ENCODE data around the gene HIRA.

Gene HIRA

DNA sequence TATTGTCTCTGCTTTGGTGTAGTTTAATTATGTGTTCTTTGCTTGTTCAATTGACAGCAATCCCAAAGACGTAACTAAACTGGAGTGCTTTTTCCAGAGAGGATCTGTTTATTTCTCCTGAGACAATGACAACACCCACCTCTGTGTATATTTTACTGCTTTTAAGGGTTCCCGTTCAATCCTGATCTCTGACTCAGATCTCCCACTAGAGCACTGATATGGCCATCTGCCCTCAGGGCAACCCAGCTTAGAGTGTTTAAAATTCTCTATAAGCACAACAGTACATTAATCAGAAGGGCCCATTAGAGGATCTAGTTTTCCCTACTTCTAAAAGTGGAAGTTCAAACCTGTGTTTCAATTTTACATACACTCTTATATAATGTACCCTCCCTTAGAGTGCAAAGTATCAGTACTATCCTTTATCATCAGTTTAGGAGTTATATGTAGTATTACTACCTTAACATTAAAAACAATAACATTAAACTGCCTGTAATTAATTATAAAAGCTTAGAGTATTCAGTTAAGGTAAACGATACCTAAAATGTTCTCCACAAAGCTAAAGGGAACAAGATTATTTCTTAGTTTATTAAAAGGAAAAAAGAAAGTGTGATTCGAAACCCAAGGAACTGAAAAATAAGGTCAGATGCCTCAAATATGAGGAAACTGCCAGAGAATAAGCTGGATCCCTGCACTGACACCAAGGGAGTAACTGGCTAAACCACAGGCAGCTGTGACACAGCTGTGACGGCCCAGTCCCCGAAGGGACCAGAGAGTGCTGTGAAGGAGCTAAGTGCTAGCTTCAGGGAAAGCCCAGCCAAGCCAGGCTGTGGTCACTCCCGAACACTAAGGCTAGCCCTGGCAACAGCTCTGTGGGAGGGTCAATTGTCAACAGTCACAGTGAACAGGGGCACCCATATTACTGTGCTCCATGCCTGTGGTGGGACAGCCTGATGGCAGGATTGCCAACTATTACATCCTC, 32.2 kb upstream of the HIRA start:
- no peaks in the 10 kb centered on the region for H3K4me1 ChIP-seq (ENCODE audit: control insufficient read depth in 1 of 2, insufficient read depth in 2 of 2, low read length in 2 of 2)
- no peak overlapping the region for H3K4me3 ChIP-seq (ENCODE audit: low read depth in 1 of 2, low read length in 2 of 2)
- peaks cover 24 to 78% of the 10 kb centered on the region in 2 donors for H3K36me3 ChIP-seq (ENCODE audit: control insufficient read depth in 1 of 2, insufficient read depth in 2 of 2, low read length in 2 of 2)

GRCh38 chr22:19463008-19463407, 31.5 kb upstream of the HIRA start:
- Histone ChIP-seq H3K27ac (ENCODE audit: low read depth, low read length) (no peak overlapping the region), H3K4me1 (ENCODE audit: control insufficient read depth in 1 of 2, insufficient read depth in 2 of 2, low read length in 2 of 2) (no peaks in the 10 kb centered on the region), H3K9me3 (ENCODE audit: control insufficient read depth in 1 of 2, low read length in 2 of 2) (no peaks in the 10 kb centered on the region), H3K4me3 (ENCODE audit: low read depth in 1 of 2, low read length in 2 of 2) (no peak overlapping the region), H3K27me3 (ENCODE audit: control insufficient read depth in 1 of 2, insufficient read depth in 2 of 2, low read length in 2 of 2) (no peaks in the 10 kb centered on the region), H3K36me3 (ENCODE audit: control insufficient read depth in 1 of 2, insufficient read depth in 2 of 2, low read length in 2 of 2) (peaks cover 22 to 75% of the 10 kb centered on the region in 2 donors), H3K9ac (ENCODE audit: low read depth in 1 of 2, low read length in 2 of 2) (no peak overlapping the region)

More for the DNA sequence above, 32.2 kb upstream of the HIRA start:
- no peaks in the 10 kb centered on the region for H3K9me3 ChIP-seq (ENCODE audit: control insufficient read depth in 1 of 2, low read length in 2 of 2)
- H3K27ac ChIP-seq (ENCODE audit: low read depth, low read length) = no peak overlapping the region
- no peak overlapping the region for H3K9ac ChIP-seq (ENCODE audit: low read depth in 1 of 2, low read length in 2 of 2)
- H3K27me3 ChIP-seq (ENCODE audit: control insufficient read depth in 1 of 2, insufficient read depth in 2 of 2, low read length in 2 of 2) = no peaks in the 10 kb centered on the region

GRCh38 chr22:19461506-19461905, 30.0 kb upstream of the HIRA start:
- H3K9me3 ChIP-seq (ENCODE audit: control insufficient read depth in 1 of 2, low read length in 2 of 2) = no peaks in the 10 kb centered on the region
- no peaks in the 10 kb centered on the region for H3K4me1 ChIP-seq (ENCODE audit: control insufficient read depth in 1 of 2, insufficient read depth in 2 of 2, low read length in 2 of 2)
- no peak overlapping the region for H3K9ac ChIP-seq (ENCODE audit: low read depth in 1 of 2, low read length in 2 of 2)
- H3K27me3 ChIP-seq (ENCODE audit: control insufficient read depth in 1 of 2, insufficient read depth in 2 of 2, low read length in 2 of 2) = no peaks in the 10 kb centered on the region
- H3K4me3 ChIP-seq (ENCODE audit: low read depth in 1 of 2, low read length in 2 of 2) = no peak overlapping the region
- H3K27ac ChIP-seq (ENCODE audit: low read depth, low read length) = no peak overlapping the region
- H3K36me3 ChIP-seq (ENCODE audit: control insufficient read depth in 1 of 2, insufficient read depth in 2 of 2, low read length in 2 of 2) = peaks cover 20 to 74% of the 10 kb centered on the region in 2 donors

GRCh38 chr22:19460036-19460435, 28.5 kb upstream of the HIRA start:
- Histone ChIP-seq H3K9me3 (ENCODE audit: control insufficient read depth in 1 of 2, low read length in 2 of 2) (no peaks in the 10 kb centered on the region), H3K4me3 (ENCODE audit: low read depth in 1 of 2, low read length in 2 of 2) (no peak overlapping the region), H3K27ac (ENCODE audit: low read depth, low read length) (no peak overlapping the region), H3K36me3 (ENCODE audit: control insufficient read depth in 1 of 2, insufficient read depth in 2 of 2, low read length in 2 of 2) (peaks cover 31 to 76% of the 10 kb centered on the region in 2 donors), H3K27me3 (ENCODE audit: control insufficient read depth in 1 of 2, insufficient read depth in 2 of 2, low read length in 2 of 2) (no peaks in the 10 kb centered on the region), H3K4me1 (ENCODE audit: control insufficient read depth in 1 of 2, insufficient read depth in 2 of 2, low read length in 2 of 2) (no peaks in the 10 kb centered on the region), H3K9ac (ENCODE audit: low read depth in 1 of 2, low read length in 2 of 2) (no peak overlapping the region)

DNA sequence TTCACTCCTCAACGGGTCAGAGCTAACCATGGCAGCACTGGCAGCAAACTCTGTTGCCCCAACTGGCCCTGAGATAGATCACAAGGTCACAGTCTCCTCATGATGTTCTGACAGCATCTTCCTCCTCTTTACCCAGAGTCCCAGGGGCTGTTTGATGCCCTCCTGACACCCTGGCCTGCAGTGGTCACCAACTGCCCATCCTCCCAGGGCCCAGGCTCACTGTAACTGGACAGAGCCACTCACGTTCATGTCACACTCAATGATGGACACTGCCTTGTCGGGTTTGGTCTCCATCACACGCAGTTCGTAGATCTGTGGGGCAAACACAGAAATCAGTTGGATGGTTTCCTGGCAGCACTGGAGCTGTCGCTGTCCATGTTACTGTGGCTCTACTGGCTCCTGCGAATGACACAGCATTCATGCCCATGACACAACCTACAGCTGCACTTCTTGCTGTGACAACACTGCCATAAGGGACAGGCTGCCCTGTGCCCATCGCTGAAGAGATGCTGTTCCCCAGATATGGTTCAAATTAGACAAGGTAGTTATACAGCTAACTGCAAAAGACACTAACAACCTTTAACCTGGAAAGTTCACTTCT, 26.4 kb upstream of the HIRA start:
- H3K27me3 ChIP-seq (ENCODE audit: control insufficient read depth in 1 of 2, insufficient read depth in 2 of 2, low read length in 2 of 2) = no peaks in the 10 kb centered on the region
- no peak overlapping the region for H3K9ac ChIP-seq (ENCODE audit: low read depth in 1 of 2, low read length in 2 of 2)
- no peak overlapping the region for H3K4me3 ChIP-seq (ENCODE audit: low read depth in 1 of 2, low read length in 2 of 2)
- H3K9me3 ChIP-seq (ENCODE audit: control insufficient read depth in 1 of 2, low read length in 2 of 2) = no peaks in the 10 kb centered on the region
- no peak overlapping the region for H3K27ac ChIP-seq (ENCODE audit: low read depth, low read length)
- no peaks in the 10 kb centered on the region for H3K4me1 ChIP-seq (ENCODE audit: control insufficient read depth in 1 of 2, insufficient read depth in 2 of 2, low read length in 2 of 2)
- H3K36me3 ChIP-seq (ENCODE audit: control insufficient read depth in 1 of 2, insufficient read depth in 2 of 2, low read length in 2 of 2) = peaks cover 37 to 80% of the 10 kb centered on the region in 2 donors

DNA sequence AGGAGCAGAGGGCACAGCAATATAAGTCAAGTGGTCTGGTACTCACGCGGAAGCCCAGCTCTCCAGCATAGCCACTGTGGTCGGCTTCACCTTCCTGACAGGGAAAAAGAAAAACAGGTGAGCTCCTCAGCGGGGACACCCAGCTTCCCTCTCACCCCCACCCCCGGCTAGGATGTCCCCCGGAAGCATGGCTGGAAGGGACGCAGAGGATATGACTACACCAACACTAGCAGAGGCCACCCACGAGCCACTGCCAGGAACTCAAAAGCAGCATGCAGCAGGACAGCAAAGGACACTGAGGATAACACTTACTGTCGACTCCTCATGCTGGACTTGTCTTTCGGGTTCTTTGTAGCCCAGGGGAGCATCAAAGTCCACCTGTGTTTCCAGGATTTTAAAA, 25.0 kb upstream of the HIRA start:
- H3K4me3 ChIP-seq (ENCODE audit: low read depth in 1 of 2, low read length in 2 of 2) = no peak overlapping the region
- H3K27me3 ChIP-seq (ENCODE audit: control insufficient read depth in 1 of 2, insufficient read depth in 2 of 2, low read length in 2 of 2) = no peaks in the 10 kb centered on the region
- no peaks in the 10 kb centered on the region for H3K4me1 ChIP-seq (ENCODE audit: control insufficient read depth in 1 of 2, insufficient read depth in 2 of 2, low read length in 2 of 2)
- H3K27ac ChIP-seq (ENCODE audit: low read depth, low read length) = no peak overlapping the region
- H3K9ac ChIP-seq (ENCODE audit: low read depth in 1 of 2, low read length in 2 of 2) = no peak overlapping the region
- peaks cover 41 to 87% of the 10 kb centered on the region in 2 donors for H3K36me3 ChIP-seq (ENCODE audit: control insufficient read depth in 1 of 2, insufficient read depth in 2 of 2, low read length in 2 of 2)
- no peaks in the 10 kb centered on the region for H3K9me3 ChIP-seq (ENCODE audit: control insufficient read depth in 1 of 2, low read length in 2 of 2)

DNA sequence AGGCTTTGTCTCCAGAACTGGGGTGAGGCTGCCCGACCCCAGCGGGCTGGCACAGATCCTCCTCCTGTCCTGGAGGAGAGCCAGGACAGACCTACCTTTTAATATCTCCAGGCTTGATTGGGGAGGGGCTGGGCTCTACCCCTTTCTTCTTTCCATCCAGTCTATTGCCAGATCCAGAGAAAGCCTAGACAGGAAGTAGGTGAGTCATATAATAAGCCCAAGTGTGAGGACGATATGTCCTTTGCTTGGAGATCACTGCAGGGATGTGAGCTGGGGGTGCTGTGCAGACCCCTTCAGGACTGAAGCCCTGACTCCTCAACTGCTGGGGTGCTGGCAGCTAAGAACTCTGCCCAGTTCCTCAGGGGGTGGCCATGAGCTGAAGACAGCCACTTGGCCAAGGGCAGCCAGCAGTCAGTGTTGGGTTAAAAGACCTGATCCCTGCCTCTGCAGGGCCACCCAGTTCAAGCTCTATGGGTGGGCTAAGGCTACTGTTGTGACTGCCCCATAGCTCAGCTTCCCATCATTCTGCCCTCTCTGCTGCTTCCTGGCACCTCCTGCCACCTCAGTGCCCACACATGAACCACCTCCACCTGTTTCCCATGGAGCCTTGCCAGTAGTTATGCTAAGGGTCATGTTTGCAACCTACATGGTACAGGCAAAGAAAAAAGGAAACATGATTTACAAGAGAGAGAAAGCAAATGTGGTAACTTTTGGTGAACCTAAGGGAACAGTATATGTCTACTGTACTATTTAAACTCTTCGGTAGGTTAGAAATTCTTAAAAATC, 24.2 kb upstream of the HIRA start:
- Histone ChIP-seq H3K9me3 (ENCODE audit: control insufficient read depth in 1 of 2, low read length in 2 of 2) (no peaks in the 10 kb centered on the region), H3K9ac (ENCODE audit: low read depth in 1 of 2, low read length in 2 of 2) (no peak overlapping the region), H3K27ac (ENCODE audit: low read depth, low read length) (no peak overlapping the region), H3K36me3 (ENCODE audit: control insufficient read depth in 1 of 2, insufficient read depth in 2 of 2, low read length in 2 of 2) (peaks cover 47 to 81% of the 10 kb centered on the region in 2 donors), H3K27me3 (ENCODE audit: control insufficient read depth in 1 of 2, insufficient read depth in 2 of 2, low read length in 2 of 2) (no peaks in the 10 kb centered on the region), H3K4me1 (ENCODE audit: control insufficient read depth in 1 of 2, insufficient read depth in 2 of 2, low read length in 2 of 2) (no peaks in the 10 kb centered on the region), H3K4me3 (ENCODE audit: low read depth in 1 of 2, low read length in 2 of 2) (no peak overlapping the region)

DNA sequence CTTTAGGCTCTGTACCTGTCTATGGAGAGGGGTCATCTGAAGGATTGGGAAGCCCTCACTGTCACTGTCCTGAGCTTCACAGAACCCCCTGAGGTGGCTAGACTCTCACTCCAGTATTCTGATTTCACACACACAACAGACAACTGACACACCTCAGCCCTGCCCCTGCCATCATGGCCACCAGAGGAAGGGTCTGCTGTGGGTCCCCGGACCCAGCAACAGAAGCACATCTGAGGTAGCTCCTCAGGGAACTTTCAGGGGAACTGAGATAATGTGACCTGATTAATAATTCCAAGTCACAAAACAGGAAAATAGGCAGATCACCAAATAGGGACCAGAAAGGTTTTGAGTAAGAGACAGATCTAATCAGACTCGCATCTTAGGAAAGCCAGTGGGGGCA, 23.5 kb upstream of the HIRA start:
- H3K36me3 ChIP-seq (ENCODE audit: control insufficient read depth in 1 of 2, insufficient read depth in 2 of 2, low read length in 2 of 2) = peaks cover 50 to 73% of the 10 kb centered on the region in 2 donors
- H3K27me3 ChIP-seq (ENCODE audit: control insufficient read depth in 1 of 2, insufficient read depth in 2 of 2, low read length in 2 of 2) = no peaks in the 10 kb centered on the region
- no peak overlapping the region for H3K9ac ChIP-seq (ENCODE audit: low read depth in 1 of 2, low read length in 2 of 2)
- H3K9me3 ChIP-seq (ENCODE audit: control insufficient read depth in 1 of 2, low read length in 2 of 2) = no peaks in the 10 kb centered on the region
- no peaks in the 10 kb centered on the region for H3K4me1 ChIP-seq (ENCODE audit: control insufficient read depth in 1 of 2, insufficient read depth in 2 of 2, low read length in 2 of 2)
- no peak overlapping the region for H3K4me3 ChIP-seq (ENCODE audit: low read depth in 1 of 2, low read length in 2 of 2)
- no peak overlapping the region for H3K27ac ChIP-seq (ENCODE audit: low read depth, low read length)

- Histone ChIP-seq H3K4me1 (ENCODE audit: control insufficient read depth in 1 of 2, insufficient read depth in 2 of 2, low read length in 2 of 2) (no peaks in the 10 kb centered on the region), H3K9ac (ENCODE audit: low read depth in 1 of 2, low read length in 2 of 2) (no peak overlapping the region), H3K36me3 (ENCODE audit: control insufficient read depth in 1 of 2, insufficient read depth in 2 of 2, low read length in 2 of 2) (peaks cover 50 to 71% of the 10 kb centered on the region in 2 donors), H3K4me3 (ENCODE audit: low read depth in 1 of 2, low read length in 2 of 2) (no peak overlapping the region), H3K27ac (ENCODE audit: low read depth, low read length) (no peak overlapping the region), H3K9me3 (ENCODE audit: control insufficient read depth in 1 of 2, low read length in 2 of 2) (no peaks in the 10 kb centered on the region), H3K27me3 (ENCODE audit: control insufficient read depth in 1 of 2, insufficient read depth in 2 of 2, low read length in 2 of 2) (no peaks in the 10 kb centered on the region)
These were observed 22.6 kb upstream of the HIRA start for GRCh38 chr22:19454156-19454555.

DNA sequence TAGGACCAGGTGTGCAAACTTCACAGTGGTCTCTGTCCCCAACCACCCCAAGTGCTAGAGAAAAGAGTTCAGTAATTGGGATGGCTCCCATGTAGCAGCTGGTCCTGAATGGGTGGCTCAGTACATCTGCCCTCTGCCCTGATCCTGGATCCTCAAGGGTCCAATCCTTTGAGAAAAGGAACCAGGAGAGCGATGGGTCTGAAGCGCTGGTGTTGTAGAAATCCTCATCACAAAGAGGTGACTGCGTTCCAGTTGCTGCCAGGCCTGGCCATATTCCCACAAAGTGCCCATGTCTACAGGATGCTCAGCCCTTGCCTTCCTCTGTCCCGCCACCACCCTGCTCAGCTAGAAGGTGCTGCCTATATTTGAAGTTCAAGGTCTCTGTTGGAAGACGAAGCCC, 22.2 kb upstream of the HIRA start:
- no peak overlapping the region for H3K9ac ChIP-seq (ENCODE audit: low read depth in 1 of 2, low read length in 2 of 2)
- H3K4me3 ChIP-seq (ENCODE audit: low read depth in 1 of 2, low read length in 2 of 2) = no peak overlapping the region
- no peaks in the 10 kb centered on the region for H3K9me3 ChIP-seq (ENCODE audit: control insufficient read depth in 1 of 2, low read length in 2 of 2)
- peaks cover 2 to 3% of the 10 kb centered on the region in 2 donors for H3K4me1 ChIP-seq (ENCODE audit: control insufficient read depth in 1 of 2, insufficient read depth in 2 of 2, low read length in 2 of 2)
- no peak overlapping the region for H3K27ac ChIP-seq (ENCODE audit: low read depth, low read length)
- no peaks in the 10 kb centered on the region for H3K27me3 ChIP-seq (ENCODE audit: control insufficient read depth in 1 of 2, insufficient read depth in 2 of 2, low read length in 2 of 2)
- H3K36me3 ChIP-seq (ENCODE audit: control insufficient read depth in 1 of 2, insufficient read depth in 2 of 2, low read length in 2 of 2) = peaks cover 50 to 67% of the 10 kb centered on the region in 2 donors
